Esophagus muscularis mucosa (tissue), 3 donors: ENCODE measurements around the gene RIGI.

Experiments
- CTCF ChIP-seq, 3 experiments: fragments of 200-600 bp in 2 of 3; fragments of 450-650 bp in 1 of 3; sonication (generic) in 2 of 3; IDR thresholded peaks; one replicate each; pipeline ENCODE4 v1.5.1; 2017 to 2019; ENCODE audit warnings: antibody characterized with exemption in 3 of 3, mild to moderate bottlenecking in 2 of 3, moderate library complexity in 1 of 3
- POLR2A ChIP-seq: fragments of 450-650 bp; IDR thresholded peaks from one replicate; pipeline ENCODE4 v1.6.1; 2017; ENCODE audit warnings: antibody characterized with exemption, moderate library complexity, mild to moderate bottlenecking, low read depth

- TF ChIP-seq CTCF (IDR thresholded peaks at IDR 0.05) = no peak
- no peak for TF ChIP-seq POLR2A
These were observed 896 bp downstream of the RIGI start for GRCh38 chr9:32524892-32525708.
